ENCODE measurements around the gene ISCA2. TPM values are rescaled to one million over a fixed set of nuclear protein-coding genes. Genes with fewer than 3 reads are reported as not detected.

Gene ISCA2
- total and polyA plus RNA-seq, 2 donors (not counting 1 experiment from before 2014, with no cell fraction given) = 11.7 to 32.1 TPM

GRCh38 chr14:74469548-74470518 lies 23.7 kb upstream of the ISCA2 start:
- H3K9me3 ChIP-seq (ENCODE audit: control insufficient read depth, insufficient read depth, low read depth, low read length) = no peaks in the 10 kb centered on the region
- no peak overlapping the region for H3K9ac ChIP-seq (ENCODE audit: insufficient read depth, low read length)
- H3K27me3 ChIP-seq (ENCODE audit: control insufficient read depth, insufficient read depth, low read length) = no peaks in the 10 kb centered on the region
- H3K4me1 ChIP-seq (ENCODE audit: control insufficient read depth, extremely low read depth, insufficient read depth, low read length) = no peaks in the 10 kb centered on the region
- H2AFZ ChIP-seq (ENCODE audit: low read length) = no peak overlapping the region
- H3K4me2 ChIP-seq (ENCODE audit: extremely low read depth, insufficient read depth, low read length) = no peak overlapping the region
- no peaks in the 10 kb centered on the region for H4K20me1 ChIP-seq (ENCODE audit: control insufficient read depth, extremely low read depth, insufficient read depth, low read length)
- no peak for DNase-seq (ENCODE audit: low read depth in 2 of 2)
- H3K27ac ChIP-seq (ENCODE audit: insufficient read depth, low read length) = no peak overlapping the region
- TF ChIP-seq CTCF (conservative IDR thresholded peaks at IDR 0.05 in 1 of 2, IDR thresholded peaks at IDR 0.05 in 1 of 2; ENCODE audit: low read depth in 1 of 2, low read length in 2 of 2) = no peak
- TF ChIP-seq EZH2 (IDR thresholded peaks at IDR 0.05; ENCODE audit: low read length, missing control alignments) = no peak
- no peaks in the 10 kb centered on the region for H3K36me3 ChIP-seq (ENCODE audit: control insufficient read depth, insufficient read depth, low read length)
- H3K4me3 ChIP-seq (replicated peaks in 1 of 4; ENCODE audit: control extremely low read depth in 1 of 4, insufficient read depth in 1 of 4, low read depth in 3 of 4, low read length in 4 of 4) = no peak overlapping the region
- no peaks in the 10 kb centered on the region for H3K79me2 ChIP-seq (ENCODE audit: control insufficient read depth, insufficient read depth, low read length)

- peaks cover 2% of the 10 kb centered on the region for H3K4me1 ChIP-seq (ENCODE audit: control insufficient read depth, extremely low read depth, insufficient read depth, low read length)
- no peaks in the 10 kb centered on the region for H3K9me3 ChIP-seq (ENCODE audit: control insufficient read depth, insufficient read depth, low read depth, low read length)
- no peak overlapping the region for H3K4me3 ChIP-seq (replicated peaks in 1 of 4; ENCODE audit: control extremely low read depth in 1 of 4, insufficient read depth in 1 of 4, low read depth in 3 of 4, low read length in 4 of 4)
- H3K9ac ChIP-seq (ENCODE audit: insufficient read depth, low read length) = no peak overlapping the region
- H3K36me3 ChIP-seq (ENCODE audit: control insufficient read depth, insufficient read depth, low read length) = no peaks in the 10 kb centered on the region
- TF ChIP-seq CTCF (conservative IDR thresholded peaks at IDR 0.05 in 1 of 2, IDR thresholded peaks at IDR 0.05 in 1 of 2; ENCODE audit: low read depth in 1 of 2, low read length in 2 of 2) = no peak
- no peak for TF ChIP-seq EZH2 (IDR thresholded peaks at IDR 0.05; ENCODE audit: low read length, missing control alignments)
- no peak for DNase-seq (ENCODE audit: low read depth in 2 of 2)
- no peak overlapping the region for H2AFZ ChIP-seq (ENCODE audit: low read length)
- H3K27me3 ChIP-seq (ENCODE audit: control insufficient read depth, insufficient read depth, low read length) = no peaks in the 10 kb centered on the region
- H4K20me1 ChIP-seq (ENCODE audit: control insufficient read depth, extremely low read depth, insufficient read depth, low read length) = no peaks in the 10 kb centered on the region
- H3K4me2 ChIP-seq (ENCODE audit: extremely low read depth, insufficient read depth, low read length) = no peak overlapping the region
- H3K79me2 ChIP-seq (ENCODE audit: control insufficient read depth, insufficient read depth, low read length) = no peaks in the 10 kb centered on the region
- H3K27ac ChIP-seq (ENCODE audit: insufficient read depth, low read length) = no peak overlapping the region
Measured at GRCh38 chr14:74472601-74473000, 21.0 kb upstream of the ISCA2 start.

GRCh38 chr14:74474376-74474775 lies 19.2 kb upstream of the ISCA2 start:
- H3K27ac ChIP-seq (ENCODE audit: insufficient read depth, low read length) = no peak overlapping the region
- H3K9ac ChIP-seq (ENCODE audit: insufficient read depth, low read length) = no peak overlapping the region
- H3K36me3 ChIP-seq (ENCODE audit: control insufficient read depth, insufficient read depth, low read length) = peaks cover 1% of the 10 kb centered on the region
- H3K9me3 ChIP-seq (ENCODE audit: control insufficient read depth, insufficient read depth, low read depth, low read length) = no peaks in the 10 kb centered on the region
- no peak for DNase-seq (ENCODE audit: low read depth in 2 of 2)
- peaks cover 2% of the 10 kb centered on the region for H3K4me1 ChIP-seq (ENCODE audit: control insufficient read depth, extremely low read depth, insufficient read depth, low read length)
- H4K20me1 ChIP-seq (ENCODE audit: control insufficient read depth, extremely low read depth, insufficient read depth, low read length) = no peaks in the 10 kb centered on the region
- TF ChIP-seq EZH2 (IDR thresholded peaks at IDR 0.05; ENCODE audit: low read length, missing control alignments) (no peak), CTCF (conservative IDR thresholded peaks at IDR 0.05 in 1 of 2, IDR thresholded peaks at IDR 0.05 in 1 of 2; ENCODE audit: low read depth in 1 of 2, low read length in 2 of 2) (no peak)
- no peak overlapping the region for H3K4me2 ChIP-seq (ENCODE audit: extremely low read depth, insufficient read depth, low read length)
- H3K4me3 ChIP-seq (replicated peaks in 1 of 4; ENCODE audit: control extremely low read depth in 1 of 4, insufficient read depth in 1 of 4, low read depth in 3 of 4, low read length in 4 of 4) = no peak overlapping the region
- H3K79me2 ChIP-seq (ENCODE audit: control insufficient read depth, insufficient read depth, low read length) = no peaks in the 10 kb centered on the region
- no peaks in the 10 kb centered on the region for H3K27me3 ChIP-seq (ENCODE audit: control insufficient read depth, insufficient read depth, low read length)
- H2AFZ ChIP-seq (ENCODE audit: low read length) = no peak overlapping the region
